Stomach (tissue), 9 donors: ENCODE measurements around the gene KCNQ1. TPM values are rescaled to one million over a fixed set of nuclear protein-coding genes. Genes with fewer than 3 reads are reported as not detected.

Experiments used
- DNase-seq, 2 donors: peaks; one replicate each; pipeline versions ENCODE4 v3.0.0 to v3.0.0-alpha.2; 2013 to 2019
- H3K27ac ChIP-seq, 5 donors: fragments of 200-600 bp in 4 of 5; sonication (generic) in 4 of 5; one replicate each; pipeline ENCODE4 v1.5.1; 2013 to 2019; ENCODE audit warnings: mild to moderate bottlenecking in 1 of 5, moderate library complexity in 1 of 5
- H3K27me3 ChIP-seq, 3 donors: fragments of 200-600 bp; sonication (generic); one replicate each; pipeline ENCODE4 v1.5.1; 2017 to 2019; ENCODE audit warnings: mixed run types in 1 of 3
- H3K36me3 ChIP-seq, 4 donors: fragments of 200-600 bp; sonication (generic); 1 replicate in 3 of 4; 2 replicates in 1 of 4; pipeline ENCODE4 v1.5.1; 2016 to 2019
- H3K4me1 ChIP-seq, 4 donors: fragments of 200-600 bp; sonication (generic); one replicate each; pipeline ENCODE4 v1.5.1; 2016 to 2019
- H3K4me3 ChIP-seq, 4 donors: fragments of 200-600 bp; sonication (generic) in 3 of 4; one replicate each; pipeline ENCODE4 v1.5.1; 2016 to 2019; ENCODE audit warnings: mild to moderate bottlenecking in 1 of 4
- H3K9me3 ChIP-seq, 4 donors: fragments of 200-600 bp; sonication (generic); one replicate each; pipeline ENCODE4 v1.5.1; 2016 to 2019
- CTCF ChIP-seq, 7 experiments: fragments of 450-650 bp in 4 of 7; fragments of 200-600 bp in 3 of 7; sonication (generic) in 3 of 7; IDR thresholded peaks; one replicate each; pipeline ENCODE4 v1.5.1; 2016 to 2019; ENCODE audit warnings: antibody characterized with exemption in 7 of 7, control low read depth in 2 of 7, mild to moderate bottlenecking in 1 of 7
- EP300 ChIP-seq: sonication (generic); formaldehyde crosslinking; IDR thresholded peaks from one replicate; pipeline ENCODE4 v1.6.1; 2017; ENCODE audit warnings: antibody characterized with exemption
- POLR2A ChIP-seq, 4 donors: fragments of 450-650 bp; IDR thresholded peaks; one replicate each; pipeline ENCODE4 v1.6.1; 2016; ENCODE audit warnings: antibody characterized with exemption in 4 of 4, control low read depth in 2 of 4, mild to moderate bottlenecking in 1 of 4, moderate library complexity in 1 of 4
- POLR2AphosphoS5 ChIP-seq, 3 donors: sonication (generic); formaldehyde crosslinking; IDR thresholded peaks; one replicate each; pipeline ENCODE4 v1.6.1; 2016; ENCODE audit warnings: antibody characterized with exemption in 3 of 3
- WGBS, 5 donors: extraction: QIAGEN DNeasy Blood & Tissue Kit in 3 of 5; methylation state at CpG; one replicate each; pipeline versions ENCODE4 v1.1.5 to v1.1.7; 2013 to 2018; 5-methylcytosine and 5-hydroxymethylcytosine counted together
- intact Hi-C: fragments of 100-400 bp; cut with DNase I; formaldehyde crosslinking; loops from one replicate; pipeline ENCODE4 v1.15.1; 2023; ENCODE audit warnings: low total_unique reads
- polyA plus RNA-seq, 3 donors: library from polyadenylated mRNA; stranded (reverse); fragments of 200-250 nt; gene quantifications; one replicate each; pipeline ENCODE4 v1.2.3, GENCODE V29; 2013
- total RNA-seq, 5 donors: library from RNA; depleted of rRNA; stranded (reverse); fragments of >200 nt; gene quantifications; one replicate each; pipeline versions ENCODE4 v1.1.0 to v1.2.3, GENCODE V29; 2014 to 2016
- donor health status: healthy with polysubstance abuse.
- donor health status: Bipolar disorder and iron deficiency.
- donor health status: healthy.

Gene KCNQ1
- total and polyA plus RNA-seq, 8 donors = 12.1 to 155 (median 49.0) TPM

- Histone ChIP-seq H3K9me3 (no peaks in the 10 kb centered on the region), H3K4me3 (no peak overlapping the region), H3K36me3 (peaks cover 0 to 4% (median 1%) of the 10 kb centered on the region in 4 donors), H3K27ac (no peak overlapping the region), H3K27me3 (no peaks in the 10 kb centered on the region), H3K4me1 (peaks cover 17 to 39% (median 33%) of the 10 kb centered on the region in 4 donors)
- DNase-seq = no peak
- intact Hi-C loops = loop anchor here (2.0 kb wide), 1 partner anchor 352 kb away; no protein-coding TSS in a partner anchor
- TF ChIP-seq CTCF (IDR thresholded peaks at IDR 0.05) (no peak), POLR2AphosphoS5 (IDR thresholded peaks at IDR 0.05) (no peak), EP300 (no peak), POLR2A (IDR thresholded peaks at IDR 0.05) (no peak)
- 91 to 93% (median 92%) methylated on average over 10 to 15 of the region's 15 CpGs for WGBS, 5 donors
Observed at GRCh38 chr11:2534957-2535672, 90.3 kb downstream of the KCNQ1 start.

DNA sequence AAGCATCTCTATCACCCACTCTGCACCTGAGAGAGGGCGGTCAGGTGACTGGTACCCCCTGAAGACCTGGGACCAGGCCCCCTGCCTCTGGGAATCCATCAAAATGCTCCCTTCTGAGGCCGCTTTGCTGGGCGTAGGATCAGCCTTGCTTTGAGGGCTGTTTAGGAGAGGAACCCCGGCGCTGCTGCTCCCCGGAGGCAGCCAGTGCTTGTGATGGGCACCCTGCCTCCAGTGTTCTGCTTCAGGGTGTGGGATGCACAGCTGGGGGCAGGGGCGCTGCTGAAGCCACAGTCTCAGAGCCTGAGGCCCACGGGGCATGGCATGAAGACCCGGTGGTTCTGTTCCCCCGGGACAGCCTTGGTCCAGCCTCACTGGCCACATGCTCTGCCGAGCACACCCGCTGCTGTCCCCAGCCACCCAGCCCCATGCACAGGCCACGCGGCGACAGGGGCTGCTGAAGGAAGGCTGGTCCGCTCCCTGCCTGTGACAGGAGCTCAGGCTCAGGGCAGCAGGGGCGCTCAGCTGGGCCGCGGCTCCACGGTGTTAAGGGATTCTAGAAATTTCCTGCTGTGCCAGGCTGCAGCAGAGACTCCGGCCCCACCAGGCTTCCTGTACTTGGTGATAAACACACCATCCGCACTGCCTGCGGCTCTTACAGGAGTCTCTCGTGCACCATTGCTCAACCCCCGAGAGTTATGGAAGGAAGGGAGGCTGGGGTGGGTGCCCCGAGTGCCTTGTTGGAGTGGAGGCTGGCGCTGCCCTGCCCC lies 91.0 kb downstream of the KCNQ1 start:
- no peak for TF ChIP-seq POLR2AphosphoS5 (IDR thresholded peaks at IDR 0.05)
- no peak for TF ChIP-seq POLR2A (IDR thresholded peaks at IDR 0.05)
- no peak for TF ChIP-seq EP300
- no peak for TF ChIP-seq CTCF (IDR thresholded peaks at IDR 0.05)
- intact Hi-C loops = loop anchor here (2.0 kb wide), 1 partner anchor 351 kb away; no protein-coding TSS in a partner anchor

DNA sequence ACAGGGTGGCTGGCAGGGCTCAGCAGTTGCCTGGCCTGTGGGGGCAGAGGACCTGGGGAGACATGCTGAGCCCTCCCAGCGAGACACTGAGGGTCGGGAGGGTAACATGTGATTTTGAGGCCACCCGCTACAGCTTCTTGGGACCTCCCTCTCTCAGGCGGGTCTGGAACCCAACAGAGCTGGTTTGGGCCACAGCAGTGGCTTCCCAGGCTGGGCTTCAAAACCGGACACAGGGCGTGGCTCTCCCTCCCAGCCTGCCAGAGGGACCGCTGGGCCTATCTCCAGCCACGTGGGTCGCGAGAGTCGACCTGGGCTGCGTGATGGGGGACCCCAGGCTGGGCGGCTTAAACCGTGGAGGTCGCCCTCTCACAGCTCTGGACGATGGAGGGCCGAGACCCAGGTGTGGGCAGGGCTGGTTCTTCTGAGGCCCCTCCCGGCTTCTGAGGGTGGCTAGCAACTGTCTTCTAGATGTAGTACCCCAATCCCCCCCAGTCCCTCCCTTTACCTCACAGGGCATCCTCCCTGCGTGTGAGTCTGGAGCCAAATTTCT lies 91.7 kb downstream of the KCNQ1 start:
- no peak for TF ChIP-seq POLR2A (IDR thresholded peaks at IDR 0.05)
- TF ChIP-seq POLR2AphosphoS5 (IDR thresholded peaks at IDR 0.05) = no peak
- intact Hi-C loops = no loop called here
- 93 to 94% (median 94%) methylated on average over 14 to 19 of the region's 19 CpGs for WGBS, 5 donors
- H3K27me3 ChIP-seq = no peaks in the 10 kb centered on the region
- H3K4me1 ChIP-seq = peaks cover 17 to 34% (median 29%) of the 10 kb centered on the region in 4 donors
- H3K4me3 ChIP-seq = no peak overlapping the region
- H3K9me3 ChIP-seq = no peaks in the 10 kb centered on the region
- DNase-seq = no peak
- peaks cover 0 to 4% (median 2%) of the 10 kb centered on the region in 4 donors for H3K36me3 ChIP-seq
- no peak overlapping the region for H3K27ac ChIP-seq

More for the DNA sequence above, 91.0 kb downstream of the KCNQ1 start:
- 87 to 94% (median 92%) methylated on average over 18 to 27 of the region's 27 CpGs for WGBS, 5 donors
- Histone ChIP-seq H3K27ac (no peak overlapping the region), H3K4me3 (no peak overlapping the region), H3K4me1 (peaks cover 17 to 39% (median 33%) of the 10 kb centered on the region in 4 donors), H3K36me3 (peaks cover 0 to 4% (median 1%) of the 10 kb centered on the region in 4 donors), H3K9me3 (no peaks in the 10 kb centered on the region), H3K27me3 (no peaks in the 10 kb centered on the region)
- no peak for DNase-seq

GRCh38 chr11:2537010-2537705 lies 92.3 kb downstream of the KCNQ1 start:
- intact Hi-C loops = no loop called here
- no peaks in the 10 kb centered on the region for H3K27me3 ChIP-seq
- DNase-seq = no peak
- H3K27ac ChIP-seq = no peak overlapping the region
- H3K4me1 ChIP-seq = peaks cover 17 to 27% (median 25%) of the 10 kb centered on the region in 4 donors
- no peaks in the 10 kb centered on the region for H3K9me3 ChIP-seq
- H3K36me3 ChIP-seq = peaks cover 0 to 4% (median 2%) of the 10 kb centered on the region in 4 donors
- H3K4me3 ChIP-seq = no peak overlapping the region
- TF ChIP-seq EP300 (no peak), POLR2AphosphoS5 (IDR thresholded peaks at IDR 0.05) (no peak), CTCF (IDR thresholded peaks at IDR 0.05) (no peak), POLR2A (IDR thresholded peaks at IDR 0.05) (no peak)
- 89 to 94% (median 92%) methylated on average over 9 of the region's 9 CpGs for WGBS, 5 donors
